NCI-H748 treated with DMSO at 0.1 percent for 48 hours (cell line): ENCODE data around the gene PRX.
"Not testable (repeated sequence)": the region's sequence is repeated elsewhere in the genome, so short reads cannot be mapped to it uniquely, and the experiment has no call there.

ENCODE experiments used
- DNase-seq: peaks from one replicate; lab custom pipeline; 2025; lab: John Stamatoyannopoulos, UW

PRX gene

DNA sequence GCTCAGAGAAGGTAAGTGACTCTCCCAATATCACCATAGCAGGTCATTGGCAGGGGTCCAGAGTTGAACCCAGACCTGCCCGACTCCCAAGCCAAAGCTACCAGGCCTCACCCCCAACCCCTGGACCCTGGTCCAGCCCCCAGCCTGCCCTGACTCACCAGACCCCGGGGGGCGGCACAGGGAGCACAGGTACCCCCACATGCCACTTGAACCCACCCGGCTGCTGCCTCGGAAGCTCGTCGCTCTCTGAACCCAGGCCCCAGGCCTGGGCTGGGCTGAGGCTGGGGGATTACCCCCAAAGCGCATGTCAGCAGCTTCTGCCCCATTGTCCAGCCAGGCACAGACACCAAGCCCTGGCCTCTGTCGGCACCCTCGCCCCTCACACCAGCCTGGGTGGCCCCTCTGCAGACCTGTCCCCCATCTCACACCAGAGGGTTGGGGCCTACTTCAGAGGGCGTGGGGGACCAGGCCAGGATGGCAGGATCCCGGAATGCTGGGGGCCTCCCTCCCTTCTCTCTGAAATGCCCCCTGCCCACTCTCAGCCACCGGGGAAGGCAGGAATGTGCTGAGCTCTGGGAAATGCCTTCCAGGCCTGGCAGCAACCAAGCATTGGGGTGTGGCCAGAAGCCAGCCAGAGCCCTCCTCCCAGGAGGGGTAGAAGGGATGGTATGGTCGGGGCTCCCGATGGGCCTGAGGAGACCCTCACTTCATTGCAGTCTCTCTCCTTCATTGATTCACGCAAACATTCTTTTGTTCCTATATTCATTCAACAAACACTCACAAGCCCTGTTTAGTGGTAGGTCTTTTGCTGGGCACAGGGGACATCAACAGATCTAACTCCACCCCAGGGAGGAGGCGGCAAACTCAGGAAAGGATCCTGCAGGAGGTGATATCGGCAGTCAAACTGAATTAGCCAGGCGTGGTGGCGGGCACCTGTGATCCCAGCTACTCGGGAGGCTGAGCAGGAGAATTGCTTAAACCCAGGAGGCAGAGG, 1.7 kb upstream of the PRX start:
- no peak for DNase-seq

- no peak for DNase-seq
Measured at GRCh38 chr19:40412866-40413265, 312 bp downstream of the PRX start.

GRCh38 chr19:40411958-40412499, 1.1 kb downstream of the PRX start:
- no peak for DNase-seq

GRCh38 chr19:40411125-40411842, 1.9 kb downstream of the PRX start:
- DNase-seq = no peak

DNA sequence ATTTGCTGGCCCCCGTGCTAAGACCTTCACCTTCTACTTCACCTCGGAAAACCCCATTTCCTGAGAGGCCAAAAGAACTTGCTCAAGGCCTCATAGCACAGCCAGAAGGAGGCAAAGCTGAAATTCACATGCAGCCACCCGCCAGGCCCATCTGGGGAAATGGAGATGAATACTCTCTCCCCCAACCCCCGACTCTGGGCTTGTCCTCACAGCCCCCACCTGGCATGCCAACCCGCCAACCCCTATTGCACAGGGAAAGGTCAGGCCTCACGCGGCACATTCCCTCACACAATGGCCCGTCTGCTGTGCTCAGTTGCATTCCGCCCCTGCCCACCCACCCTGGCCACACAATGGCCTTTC, 3.2 kb downstream of the PRX start:
- DNase-seq = no peak

GRCh38 chr19:40408598-40408925, 4.6 kb downstream of the PRX start:
- DNase-seq = not testable (repeated sequence)

DNA sequence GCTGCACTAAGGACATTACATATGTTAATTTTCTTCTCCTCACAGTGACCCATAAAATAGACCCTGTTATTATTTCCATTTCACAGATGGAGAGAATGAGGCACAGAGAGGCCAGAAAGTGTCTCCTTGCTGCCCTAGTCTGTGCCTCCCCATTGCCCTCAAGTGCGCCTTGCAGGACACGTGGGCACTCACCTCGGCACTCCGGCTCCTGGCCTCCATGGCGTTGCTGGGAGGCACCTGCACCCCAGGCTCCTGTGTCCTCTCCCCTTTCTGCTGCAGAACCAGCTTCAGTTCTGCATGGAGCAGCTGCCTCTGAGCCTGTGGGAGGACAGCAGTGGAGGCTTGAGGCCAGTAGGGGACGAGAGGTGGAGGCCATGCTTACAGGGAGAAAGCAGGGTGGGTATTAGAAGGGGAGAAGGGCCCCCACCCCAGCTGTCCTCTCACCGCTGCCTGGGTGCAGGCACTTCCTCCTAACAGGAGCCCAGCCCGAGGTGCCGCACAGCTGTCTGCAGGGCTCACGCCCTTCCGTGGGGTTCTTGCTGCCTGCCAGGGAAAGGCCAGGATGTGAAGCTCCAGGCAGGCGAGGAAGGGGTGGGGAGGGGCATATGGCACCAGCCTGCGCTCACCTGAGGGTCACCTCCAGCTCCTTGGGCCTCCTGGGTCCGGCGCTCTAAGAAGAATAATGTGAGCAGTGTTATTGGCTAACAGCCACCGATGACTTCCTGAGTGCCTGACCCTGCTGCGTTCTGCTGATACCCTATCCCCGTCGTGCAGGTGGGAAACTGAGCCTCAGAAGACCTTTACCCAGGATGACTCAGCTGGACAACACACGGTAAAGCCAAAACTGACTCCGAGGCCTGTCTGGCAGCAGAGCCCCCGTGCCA, 5.2 kb downstream of the PRX start:
- no peak for DNase-seq

- peak; percentile 76 for DNase-seq
Measured at GRCh38 chr19:40403262-40403984, 9.8 kb downstream of the PRX start.

GRCh38 chr19:40400559-40400958, 12.6 kb downstream of the PRX start:
- DNase-seq = no peak

- no peak for DNase-seq
Measured at GRCh38 chr19:40398417-40399131, 14.6 kb downstream of the PRX start.

DNA sequence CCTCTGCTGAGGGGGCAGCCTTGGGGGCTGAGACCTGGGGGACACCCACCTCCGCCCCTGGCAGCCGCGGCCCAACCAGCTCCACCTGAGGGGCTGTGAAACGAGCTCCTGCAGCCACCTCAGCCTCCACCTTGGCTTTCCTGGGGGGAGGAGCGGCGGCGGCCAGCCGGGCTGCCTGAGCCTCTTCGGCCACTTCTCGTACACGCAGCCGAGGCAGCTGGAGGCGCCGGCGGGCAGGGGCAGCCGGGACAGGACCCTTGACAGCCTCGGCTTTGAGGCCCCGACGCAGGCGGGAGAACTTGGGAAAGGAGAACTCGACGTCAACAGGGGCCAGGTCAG, 15.6 kb downstream of the PRX start:
- DNase-seq = no peak

- no peak for DNase-seq
Measured at GRCh38 chr19:40396886-40397567, 16.2 kb downstream of the PRX start.

DNA sequence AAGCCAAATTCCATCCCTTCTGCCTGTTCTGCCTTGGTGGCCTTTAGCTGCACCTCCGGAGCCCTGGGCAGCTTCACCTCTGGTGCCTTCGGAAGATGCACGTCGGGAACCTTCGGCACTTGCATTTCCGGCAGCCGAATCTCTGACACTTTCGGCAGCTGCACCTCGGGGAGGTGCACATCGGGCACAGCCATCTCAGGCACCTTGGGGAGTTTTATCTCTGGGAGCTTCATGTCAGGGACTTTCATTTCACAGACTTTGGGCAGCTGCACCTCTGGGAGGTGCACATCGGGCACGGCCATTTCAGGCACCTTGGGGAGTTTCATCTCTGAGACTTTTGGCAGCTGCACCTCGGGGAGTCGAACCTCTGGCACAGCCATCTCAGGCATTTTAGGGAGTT, 17.2 kb downstream of the PRX start:
- no peak for DNase-seq

DNA sequence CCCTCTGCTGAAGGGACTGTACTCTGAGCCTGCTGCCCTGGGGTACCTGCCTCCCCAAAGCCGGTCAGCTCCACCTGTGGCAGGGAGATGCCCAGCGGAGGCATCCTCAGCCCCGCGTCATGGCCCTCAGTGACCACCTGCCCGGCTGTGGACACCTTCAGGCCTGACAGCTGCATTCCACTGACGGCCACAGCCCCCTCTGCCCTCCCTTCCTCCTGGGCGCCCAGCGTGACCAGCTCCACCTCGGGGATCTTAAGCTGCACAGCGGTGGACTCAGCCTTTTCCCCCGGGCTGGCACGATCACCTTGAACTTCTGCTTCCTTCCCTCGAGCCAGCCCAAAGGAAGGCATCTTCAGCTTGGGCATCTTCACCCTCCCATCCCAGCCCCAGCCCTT, 18.4 kb downstream of the PRX start:
- DNase-seq = no peak

GRCh38 chr19:40393894-40394815, 19.0 kb downstream of the PRX start:
- no peak for DNase-seq

DNA sequence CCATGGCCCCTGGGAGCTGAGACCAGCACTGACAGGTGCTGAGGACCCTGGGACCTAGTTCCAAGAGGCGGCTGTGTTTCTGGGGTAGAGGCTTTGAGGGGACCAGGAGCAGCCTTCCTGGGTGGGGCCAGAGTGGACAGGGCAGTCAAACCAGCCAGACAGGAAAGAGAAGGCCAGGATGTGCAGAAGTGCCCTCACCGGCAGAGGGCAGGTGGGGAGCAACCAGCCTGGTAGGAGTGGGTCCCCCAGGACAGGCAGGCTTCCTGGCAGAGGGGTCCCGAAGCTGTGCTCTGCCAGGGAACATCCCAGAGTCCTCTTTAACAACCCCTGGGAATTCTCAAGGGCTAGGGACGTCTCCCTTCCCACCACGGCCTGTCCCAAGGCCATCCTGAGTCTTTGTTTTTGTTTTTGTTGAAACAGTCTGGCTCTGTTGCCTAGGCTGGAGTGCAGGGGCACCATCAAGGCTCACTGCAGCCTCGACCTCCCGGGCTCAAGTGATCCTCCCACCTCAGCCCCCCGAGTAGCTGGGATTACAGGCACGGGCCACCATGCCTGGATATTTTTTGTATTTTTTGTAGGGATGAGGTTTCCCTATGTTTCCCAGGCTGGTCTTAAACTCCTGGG, 20.2 kb downstream of the PRX start:
- DNase-seq = no peak

GRCh38 chr19:40392123-40392522, 21.1 kb downstream of the PRX start:
- no peak for DNase-seq

GRCh38 chr19:40390084-40390742, 23.0 kb downstream of the PRX start, which contains the start of gene HIPK4:
HIPK4 (minus strand) TSS chr19:40390181; CDS start chr19:40389902, 279 bp downstream.
- no peak for DNase-seq
